H1 (cell line): ENCODE measurements around the gene RYR3. TPM values are rescaled to one million over a fixed set of nuclear protein-coding genes. Genes with fewer than 3 reads are reported as not detected.

Source experiments
- CTCF ChIA-PET: fragments of 300-600 bp; sonication (Branson Sonifier 250); formaldehyde crosslinking; loops from one replicate; lab custom pipeline; 2021; ENCODE audit not compliant: partially characterized antibody; lab: Charles Lee
- POLR2A ChIA-PET: fragments of 300-600 bp; sonication (Branson Sonifier 250); formaldehyde crosslinking; loops from one replicate; lab custom pipeline; 2021; ENCODE audit warnings: inconsistent platforms; ENCODE audit not compliant: partially characterized antibody; lab: Charles Lee
- DNase-seq, 2 experiments: peaks; one replicate each; pipeline versions ENCODE4 v3.0.0 to v3.0.0-alpha.2; 2010 to 2022; ENCODE audit warnings: low spot score in 2 of 2, low read depth in 1 of 2, mixed read lengths in 1 of 2
- FAIRE-seq: peaks from 2 replicates; lab custom pipeline; 2011; peaks lifted over from hg19 to GRCh38; lab: Jason Lieb, UNC
- H2AFZ ChIP-seq: 2 replicates; pipeline ENCODE4 v1.8.1; 2012; ENCODE audit warnings: low read length, inconsistent platforms
- H2AK5ac ChIP-seq: 2 replicates; pipeline ENCODE4 v1.6.1; 2013; ENCODE audit warnings: low read depth, low read length
- H2BK120ac ChIP-seq: replicated peaks from 2 replicates; pipeline ENCODE3; 2013; ENCODE audit warnings: low read depth, low read length, inconsistent platforms
- H2BK12ac ChIP-seq: 2 replicates; pipeline ENCODE4 v1.6.1; 2013; ENCODE audit warnings: low read depth, low read length
- H2BK15ac ChIP-seq: 2 replicates; pipeline ENCODE4 v1.6.1; 2013; ENCODE audit warnings: low read length
- H2BK20ac ChIP-seq: 2 replicates; pipeline ENCODE4 v1.6.1; 2013; ENCODE audit warnings: low read length
- H2BK5ac ChIP-seq: 2 replicates; pipeline ENCODE4 v1.6.1; 2013; ENCODE audit warnings: low read depth, low read length
- H3K14ac ChIP-seq: 2 replicates; pipeline ENCODE4 v1.6.1; 2013; ENCODE audit warnings: inconsistent platforms; ENCODE audit not compliant: insufficient read length
- H3K18ac ChIP-seq: 2 replicates; pipeline ENCODE4 v1.6.1; 2013; ENCODE audit warnings: low read length; ENCODE audit errors: extremely low read depth
- H3K23ac ChIP-seq: 2 replicates; pipeline ENCODE4 v1.6.1; 2013; ENCODE audit warnings: inconsistent platforms; ENCODE audit not compliant: insufficient read length
- H3K23me2 ChIP-seq: 2 replicates; pipeline ENCODE4 v1.6.1; 2013; ENCODE audit warnings: low read depth, low read length
- H3K27ac ChIP-seq: 2 replicates; pipeline ENCODE4 v1.6.1; 2011; ENCODE audit warnings: low read depth, low read length, inconsistent platforms
- H3K27me3 ChIP-seq, 4 experiments: replicated peaks in 1 of 4; 1 replicate in 1 of 4; 2 replicates in 3 of 4; pipeline versions ENCODE4 v1.6.1 to v1.8.1; 2011 to 2013; ENCODE audit warnings: low read length in 3 of 4, mild to moderate bottlenecking in 3 of 4, inconsistent platforms in 2 of 4, mixed read lengths in 2 of 4, moderate library complexity in 1 of 4; ENCODE audit not compliant: control insufficient read depth in 3 of 4, insufficient read depth in 3 of 4; ENCODE audit errors: extremely low read depth in 1 of 4
- H3K36me3 ChIP-seq, 4 experiments: 2 replicates each; pipeline versions ENCODE4 v1.6.1 to v1.8.1; 2011 to 2013; ENCODE audit warnings: mild to moderate bottlenecking in 4 of 4, low read length in 3 of 4, moderate library complexity in 2 of 4, control low read depth in 1 of 4, inconsistent platforms in 1 of 4; ENCODE audit not compliant: insufficient read depth in 4 of 4, control insufficient read depth in 2 of 4
- H3K4ac ChIP-seq: replicated peaks from 2 replicates; pipeline ENCODE3; 2013; ENCODE audit warnings: low read length, low read depth, mixed read lengths, inconsistent platforms; ENCODE audit not compliant: insufficient read length
- H3K4me1 ChIP-seq, 4 experiments: replicated peaks in 1 of 4; 1 replicate in 1 of 4; 2 replicates in 3 of 4; pipeline versions ENCODE4 v1.6.1 to v1.8.1; 2011 to 2013; ENCODE audit warnings: low read length in 3 of 4, inconsistent platforms in 2 of 4, mixed read lengths in 1 of 4; ENCODE audit not compliant: insufficient read depth in 4 of 4, control insufficient read depth in 3 of 4
- H3K4me2 ChIP-seq, 2 experiments: 2 replicates each; pipeline versions ENCODE4 v1.6.1 to v1.8.1; 2011 to 2013; ENCODE audit warnings: low read depth in 2 of 2, low read length in 2 of 2, control low read depth in 1 of 2, inconsistent platforms in 1 of 2, mild to moderate bottlenecking in 1 of 2; ENCODE audit not compliant: insufficient read depth in 1 of 2
- H3K4me3 ChIP-seq, 4 experiments: fragments of 200-600, 300-600 bp in 1 of 4; sonication (generic), shearing (Covaris generic), sonication (Bioruptor Twin) in 1 of 4; 2 replicates each; pipeline versions ENCODE4 v1.5.1 to v1.8.1; 2011 to 2016; ENCODE audit warnings: low read length in 4 of 4, low read depth in 3 of 4, control low read depth in 2 of 4, inconsistent platforms in 2 of 4, mild to moderate bottlenecking in 2 of 4, mixed read lengths in 1 of 4, moderate library complexity in 1 of 4; ENCODE audit not compliant: insufficient read depth in 2 of 4; ENCODE audit errors: extremely low read depth in 1 of 4
- H3K56ac ChIP-seq: replicated peaks from 2 replicates; pipeline ENCODE3; 2013; ENCODE audit warnings: low read depth, mild to moderate bottlenecking, mixed read lengths, low read length, inconsistent platforms; ENCODE audit not compliant: insufficient read length
- H3K79me1 ChIP-seq: 2 replicates; pipeline ENCODE4 v1.6.1; 2013; ENCODE audit warnings: low read depth, low read length, control low read depth
- H3K79me2 ChIP-seq, 2 experiments: 2 replicates each; pipeline versions ENCODE4 v1.6.1 to v1.8.1; 2012 to 2013; ENCODE audit warnings: low read length in 2 of 2, mild to moderate bottlenecking in 2 of 2, inconsistent platforms in 1 of 2; ENCODE audit not compliant: insufficient read depth in 2 of 2, control insufficient read depth in 1 of 2
- H3K9ac ChIP-seq, 4 experiments: replicated peaks in 1 of 4; 1 replicate in 1 of 4; 2 replicates in 3 of 4; pipeline versions ENCODE4 v1.6.1 to v1.8.1; 2011 to 2013; ENCODE audit warnings: low read depth in 3 of 4, low read length in 3 of 4, control low read depth in 2 of 4, mild to moderate bottlenecking in 2 of 4, moderate library complexity in 2 of 4, inconsistent platforms in 1 of 4; ENCODE audit errors: extremely low read depth in 1 of 4
- H3K9me3 ChIP-seq, 2 experiments: 2 replicates each; pipeline versions ENCODE4 v1.6.1 to v1.8.1; 2012 to 2013; ENCODE audit warnings: mild to moderate bottlenecking in 2 of 2, moderate library complexity in 2 of 2, control low read depth in 1 of 2, inconsistent platforms in 1 of 2, low read depth in 1 of 2, low read length in 1 of 2, mixed read lengths in 1 of 2; ENCODE audit not compliant: insufficient read depth in 2 of 2
- H4K20me1 ChIP-seq, 2 experiments: replicated peaks in 1 of 2; 2 replicates each; pipeline versions ENCODE3 to v1.8.1; 2011 to 2013; ENCODE audit warnings: inconsistent platforms in 2 of 2, low read length in 2 of 2, mild to moderate bottlenecking in 1 of 2; ENCODE audit not compliant: insufficient read depth in 2 of 2, control insufficient read depth in 1 of 2
- H4K5ac ChIP-seq: 2 replicates; pipeline ENCODE4 v1.6.1; 2013; ENCODE audit warnings: low read length, low read depth, mixed read lengths, inconsistent platforms; ENCODE audit not compliant: insufficient read length
- H4K8ac ChIP-seq: 2 replicates; pipeline ENCODE4 v1.8.0; 2013; ENCODE audit warnings: mild to moderate bottlenecking, moderate library complexity, low read length, inconsistent platforms; ENCODE audit not compliant: insufficient read depth; ENCODE audit errors: extremely low read depth
- H4K91ac ChIP-seq: replicated peaks from 2 replicates; pipeline ENCODE3; 2013; ENCODE audit warnings: low read length, mixed read lengths, inconsistent platforms; ENCODE audit not compliant: insufficient read length
- KDM1A ChIP-seq: fragments of 200-600, 300-600 bp; sonication (generic); IDR thresholded peaks from 2 replicates; pipeline ENCODE4 v1.7.1; 2016; ENCODE audit warnings: mild to moderate bottlenecking, low read length, borderline replicate concordance
- RNF2 ChIP-seq: fragments of 200-900, 300-1000 bp; sonication (generic); IDR thresholded peaks from 2 replicates; pipeline ENCODE4 v1.7.1; 2016; ENCODE audit warnings: borderline replicate concordance, low read depth, mild to moderate bottlenecking, antibody characterized with exemption, low read length; ENCODE audit not compliant: poor library complexity, severe bottlenecking; ENCODE audit errors: missing control alignments
- WGBS, 2 experiments: shearing (Covaris generic) in 1 of 2; methylation state at CpG; one replicate each; pipeline versions ENCODE4 v1.1.6 to v1.1.7; 2013 to 2015; ENCODE audit warnings: low lambda C conversion rate in 2 of 2, mixed read lengths in 2 of 2, inconsistent platforms in 1 of 2, low coverage in 1 of 2, missing lambda C conversion rate in 1 of 2; ENCODE audit not compliant: insufficient replicate concordance in 2 of 2, insufficient coverage in 1 of 2, insufficient read length in 1 of 2; ENCODE audit errors: extremely low coverage in 1 of 2, missing lambda C conversion rate in 1 of 2; 5-methylcytosine and 5-hydroxymethylcytosine counted together
- polyA plus RNA-seq, 7 experiments: library from polyadenylated mRNA; depleted of rRNA in 3 of 7; stranded (reverse) in 5 of 7; unstranded in 2 of 7; fragments of >200 nt in 5 of 7; fragments of 200-250 nt in 2 of 7; gene quantifications; 1 replicate in 5 of 7; 2 replicates in 1 of 7; 4 replicates in 1 of 7; pipeline versions ENCODE4 v1.2.1 to v1.2.3, GENCODE V29; 2011 to 2013; ENCODE audit warnings: missing spikeins in 2 of 7, mixed read lengths in 2 of 7
- total RNA-seq: library from RNA; stranded (reverse); fragmentation: NEBNext Ultra II Directional; extraction: Animal tissue kit (Norgen Biotek cat#: 25700); gene quantifications from 2 replicates; pipeline ENCODE4 v1.2.1, GENCODE V29; 2021

The RYR3 gene
- total and polyA plus RNA-seq, 2 of the 8 experiments (the other 6 are each of a cell fraction or from before 2014, with no cell fraction given), result 0.33 to 3.4 TPM

DNA sequence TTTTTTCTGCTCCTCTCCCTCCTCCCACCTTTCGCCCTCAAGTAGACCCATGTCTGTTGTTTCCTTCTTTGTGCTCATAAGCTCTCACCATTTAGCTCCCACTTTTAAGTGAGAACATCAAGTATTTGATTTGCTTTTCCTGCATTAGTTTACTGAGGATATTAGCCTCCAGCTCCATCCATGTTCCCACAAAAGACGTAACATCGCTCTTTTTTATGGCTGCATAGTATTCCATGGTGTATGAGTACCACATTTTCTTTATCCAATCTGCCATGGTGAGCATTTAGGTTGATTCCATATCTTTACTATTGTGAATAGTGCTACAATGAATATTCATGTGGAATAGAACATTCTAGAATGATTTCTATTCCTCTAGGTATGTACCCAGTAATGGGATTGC is 178.6 kb downstream of the RYR3 start:
- H2AK5ac ChIP-seq, result no peak overlapping the region
- no peaks in the 10 kb centered on the region for H3K23me2 ChIP-seq
- H3K79me1 ChIP-seq, result no peaks in the 10 kb centered on the region
- no peaks in the 10 kb centered on the region for H3K27me3 ChIP-seq
- FAIRE-seq (no peak), DNase-seq (no peak)
- no peak overlapping the region for H3K18ac ChIP-seq
- no peak overlapping the region for H4K91ac ChIP-seq
- no peaks in the 10 kb centered on the region for H3K36me3 ChIP-seq
- no peak overlapping the region for H2AFZ ChIP-seq
- H3K79me2 ChIP-seq, result no peaks in the 10 kb centered on the region
- no peak overlapping the region for H3K9ac ChIP-seq
- no peaks in the 10 kb centered on the region for H3K4me1 ChIP-seq
- H2BK20ac ChIP-seq, result no peak overlapping the region
- H3K23ac ChIP-seq, result no peak overlapping the region
- H2BK5ac ChIP-seq, result no peak overlapping the region
- POLR2A ChIA-PET, result no interaction called here
- H3K27ac ChIP-seq, result no peak overlapping the region
- H3K4me2 ChIP-seq, result no peak overlapping the region
- WGBS, 2 experiments, result 83% methylated on average over 3 of the region's 3 CpGs; no CpG with 5 or more reads in 1 of the 2 experiments
- no peak overlapping the region for H2BK15ac ChIP-seq
- H4K8ac ChIP-seq, result no peak overlapping the region
- no peak overlapping the region for H3K56ac ChIP-seq
- H3K4ac ChIP-seq, result no peak overlapping the region
- no peak overlapping the region for H3K14ac ChIP-seq
- H3K4me3 ChIP-seq, result no peak overlapping the region
- no peak overlapping the region for H2BK12ac ChIP-seq
- H3K9me3 ChIP-seq, result no peaks in the 10 kb centered on the region
- no peak for TF ChIP-seq RNF2
- peak; percentile 60; the same call in 1 of the 2 replicates for TF ChIP-seq KDM1A
- H4K5ac ChIP-seq, result no peak overlapping the region
- no peak overlapping the region for H2BK120ac ChIP-seq
- CTCF ChIA-PET, result interaction anchor here (1.2 kb wide), 1 partner anchor 209 kb away, joined by 4 read pairs; no protein-coding TSS in a partner anchor
- no peaks in the 10 kb centered on the region for H4K20me1 ChIP-seq
